Measurements from ENCODE around the gene MAP3K8. TPM values are rescaled to one million over a fixed set of nuclear protein-coding genes. Genes with fewer than 3 reads are reported as not detected.

The MAP3K8 gene
- total and polyA plus RNA-seq, 10 of the 15 experiments (the other 5 are each of a cell fraction or from before 2014, with no cell fraction given) = 25.5 to 115 (median 40.2) TPM

DNA sequence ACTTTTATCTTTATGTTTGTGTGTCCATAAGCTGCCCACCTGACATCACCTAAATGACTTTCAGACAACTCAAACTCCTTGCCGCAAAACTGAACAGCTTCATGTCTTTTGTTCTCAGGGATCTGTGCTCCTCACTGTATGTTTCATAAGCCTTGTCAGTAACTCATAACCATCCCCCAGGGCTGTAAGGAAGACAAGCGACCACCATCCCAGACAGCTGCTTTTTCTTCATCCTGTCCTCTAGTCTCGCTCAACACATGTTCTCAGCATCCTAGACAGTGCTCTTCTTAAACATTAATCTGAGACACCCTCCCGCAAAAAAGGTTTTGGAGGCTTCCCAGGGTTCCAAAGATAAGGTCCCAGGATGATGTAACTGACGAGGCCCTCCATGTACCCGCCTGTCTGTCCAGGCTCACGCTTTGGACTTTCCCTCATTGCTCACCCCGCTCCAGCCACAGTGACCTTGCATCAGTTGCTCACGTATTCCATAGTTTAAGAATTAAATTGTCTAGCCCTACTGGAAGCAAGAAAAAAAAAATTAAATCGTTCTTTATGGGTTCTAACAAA, 69.8 kb downstream of the MAP3K8 start:
- Histone ChIP-seq H3K9ac (ENCODE audit: control insufficient read depth, insufficient read depth, low read length) (no peak overlapping the region), H3K9me3 (replicated peaks; ENCODE audit: control insufficient read depth, insufficient read depth, low read length) (no peaks in the 10 kb centered on the region), H3K4me3 (no peak overlapping the region), H4K20me1 (ENCODE audit: control insufficient read depth, insufficient read depth) (no peaks in the 10 kb centered on the region), H3K27ac (ENCODE audit: control insufficient read depth, insufficient read depth) (no peak overlapping the region), H3K36me3 (ENCODE audit: control insufficient read depth in 2 of 2, insufficient read depth in 2 of 2, low read length in 1 of 2) (no peaks in the 10 kb centered on the region), H2AFZ (ENCODE audit: control insufficient read depth, low read depth, low read length) (no peak overlapping the region), H3K4me1 (ENCODE audit: control insufficient read depth, insufficient read depth, low read length) (peaks cover 34% of the 10 kb centered on the region), H3K4me2 (ENCODE audit: control insufficient read depth, insufficient read depth) (no peak overlapping the region), H3K79me2 (ENCODE audit: control insufficient read depth, insufficient read depth, low read length) (no peaks in the 10 kb centered on the region), H3K27me3 (replicated peaks in 1 of 2; ENCODE audit: control insufficient read depth in 2 of 2, insufficient read depth in 2 of 2, low read length in 1 of 2) (no peaks in the 10 kb centered on the region)
- BruUV-seq (replicated peaks) = no TSS peak
- no peak for TF ChIP-seq KLF5 (IDR thresholded peaks at IDR 0.05; ENCODE audit: partially characterized antibody)
- no peak for TF ChIP-seq FOS (IDR thresholded peaks at IDR 0.05; ENCODE audit: borderline replicate concordance, extremely low read depth, insufficient read length)
- no peak for TF ChIP-seq MYB (IDR thresholded peaks at IDR 0.05; ENCODE audit: borderline replicate concordance, low read depth, low read length)
- no peak for TF ChIP-seq GATAD2B (conservative IDR thresholded peaks at IDR 0.05; ENCODE audit: low read depth)
- TF ChIP-seq CHD2 (IDR thresholded peaks at IDR 0.05; ENCODE audit: borderline replicate concordance, low read depth, low read length) = no peak
- no peak for TF ChIP-seq MTA2 (IDR thresholded peaks at IDR 0.05; ENCODE audit: low read depth)
- TF ChIP-seq ZZZ3 (IDR thresholded peaks at IDR 0.05; ENCODE audit: control insufficient read depth, insufficient read length, low read depth) = no peak
- no peak for TF ChIP-seq ZSCAN29 (IDR thresholded peaks at IDR 0.05)
- no peak for TF ChIP-seq DPF2 (IDR thresholded peaks at IDR 0.05)
- no peak for TF ChIP-seq POLR2AphosphoS2 (IDR thresholded peaks at IDR 0.05; ENCODE audit: low read depth, low read length)
- no peak for TF ChIP-seq ATF2 (IDR thresholded peaks at IDR 0.05; ENCODE audit: low read length)
- no peak for TF ChIP-seq IRF3 (IDR thresholded peaks at IDR 0.05)
- no peak for TF ChIP-seq EGR1 (IDR thresholded peaks at IDR 0.05; ENCODE audit: borderline replicate concordance in 1 of 2, low read depth in 2 of 2, low read length in 2 of 2)
- no peak for TF ChIP-seq HDGF (IDR thresholded peaks at IDR 0.05)
- SMC1A ChIA-PET (ENCODE audit: uncharacterized antibody, unreplicated experiment) = interaction anchor here (0.9 to 4.8 kb wide), 10 partner anchors 11 to 87 kb away, joined by 3 to 39 read pairs (median 6); partner anchors contain the start of gene MAP3K8
- RAD21 ChIA-PET (ENCODE audit: unreplicated experiment) = interaction anchor here (0.9 to 3.7 kb wide), 5 partner anchors 10 to 29 kb away, joined by 3 to 18 read pairs (median 5); no protein-coding TSS in a partner anchor
- 93% methylated on average over 10 of the region's 10 CpGs for WGBS (ENCODE audit: insufficient coverage, insufficient replicate concordance, low lambda C conversion rate, missing lambda C conversion rate)
- POLR2A ChIA-PET = interaction anchor here (0.7 to 2.5 kb wide), 7 partner anchors 10 to 69 kb away, joined by 3 to 8 read pairs (median 3); no protein-coding TSS in a partner anchor
- ATAC-seq = no peak
- in situ Hi-C loops (cut with MboI) = no loop called here
- intact Hi-C loops (cut with micrococcal nuclease; ENCODE audit: unreplicated experiment) = no loop called here
- CTCF ChIA-PET = interaction anchor here (0.9 to 2.0 kb wide), 2 partner anchors 15 to 112 kb away, joined by 3 to 5 read pairs; no protein-coding TSS in a partner anchor
- no peak for FAIRE-seq
- DNase-seq (ENCODE audit: low read depth, low spot score) = no peak
